ENCODE measurements around the gene ATG7.

Gene ATG7

DNA sequence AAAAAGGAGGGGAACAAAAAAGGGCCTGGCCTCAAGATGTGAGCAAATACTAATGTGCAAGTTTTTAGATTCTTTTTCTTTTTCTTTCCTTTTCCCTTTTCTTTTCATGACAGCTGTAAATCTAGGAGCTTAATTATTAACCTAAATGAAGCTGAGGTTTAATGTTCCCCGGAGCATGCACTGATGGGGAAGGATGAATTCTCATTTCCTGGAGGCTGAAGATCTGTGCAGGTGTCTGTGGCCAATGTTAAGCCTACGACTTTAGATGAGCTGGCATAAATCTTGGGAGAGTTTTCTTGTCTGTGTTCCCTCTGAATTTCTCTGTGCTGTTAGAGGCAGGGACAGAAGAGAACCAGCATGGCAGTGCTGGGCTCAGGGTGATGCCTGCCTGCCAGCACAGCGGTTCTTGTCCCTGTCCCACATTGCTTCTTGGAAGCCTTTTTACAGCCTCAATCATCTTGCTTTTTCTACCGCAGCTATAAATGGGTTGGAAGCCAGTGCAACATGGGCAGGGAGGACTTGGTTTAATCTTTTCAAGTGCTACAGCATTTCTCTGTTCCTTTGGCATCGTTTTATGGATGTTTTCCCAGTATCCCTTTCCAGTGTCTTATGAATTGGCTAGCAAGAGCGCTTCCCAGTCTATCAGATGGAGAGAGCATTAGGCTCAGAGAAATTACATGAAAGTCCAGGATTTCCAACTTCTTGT, 119.1 kb downstream of the ATG7 start:
- Histone ChIP-seq H3K4me2 (ENCODE audit: low read depth, low read length) (no peak overlapping the region), H3K9me2 (replicated peaks; ENCODE audit: insufficient read depth, low read length) (no peaks in the 10 kb centered on the region), H3K27me3 (replicated peaks; ENCODE audit: insufficient read depth, low read length) (no peaks in the 10 kb centered on the region), H3K36me3 (replicated peaks; ENCODE audit: insufficient read depth, low read length) (no peaks in the 10 kb centered on the region), H3K4me3 (ENCODE audit: low read length) (no peak overlapping the region), H3K4me1 (ENCODE audit: low read length) (no peaks in the 10 kb centered on the region), H4K20me1 (ENCODE audit: insufficient read depth, low read length) (no peaks in the 10 kb centered on the region), H2AFZ (ENCODE audit: low read length) (no peak overlapping the region), H3K9ac (ENCODE audit: low read length) (no peak overlapping the region), H3K27ac (ENCODE audit: low read length) (no peak overlapping the region), H3K79me2 (ENCODE audit: low read length) (no peaks in the 10 kb centered on the region), H3K9me3 (replicated peaks; ENCODE audit: insufficient read depth, low read length) (no peaks in the 10 kb centered on the region), H3F3A (ENCODE audit: insufficient read depth, low read length) (no peaks in the 10 kb centered on the region)
- no peak for TF ChIP-seq CTCF (IDR thresholded peaks at IDR 0.05; ENCODE audit: low read length)
- no peak for TF ChIP-seq EZH2phosphoT487 (IDR thresholded peaks at IDR 0.05; ENCODE audit: low read length)
- TF ChIP-seq EZH2 (optimal IDR thresholded peaks at IDR 0.05; ENCODE audit: low read depth, low read length) = no peak
- no peak for DNase-seq

GRCh38 chr3:11392014-11392859, 120.0 kb downstream of the ATG7 start:
- no peak for DNase-seq

GRCh38 chr3:11392860-11393114, 120.6 kb downstream of the ATG7 start:
- H3K79me2 ChIP-seq (ENCODE audit: low read length) = no peaks in the 10 kb centered on the region
- no peaks in the 10 kb centered on the region for H3F3A ChIP-seq (ENCODE audit: insufficient read depth, low read length)
- H3K27me3 ChIP-seq (replicated peaks; ENCODE audit: insufficient read depth, low read length) = no peaks in the 10 kb centered on the region
- no peak overlapping the region for H3K4me3 ChIP-seq (ENCODE audit: low read length)
- no peak overlapping the region for H3K27ac ChIP-seq (ENCODE audit: low read length)
- no peaks in the 10 kb centered on the region for H4K20me1 ChIP-seq (ENCODE audit: insufficient read depth, low read length)
- no peaks in the 10 kb centered on the region for H3K9me2 ChIP-seq (replicated peaks; ENCODE audit: insufficient read depth, low read length)
- H3K9ac ChIP-seq (ENCODE audit: low read length) = no peak overlapping the region
- no peak for DNase-seq
- H3K9me3 ChIP-seq (replicated peaks; ENCODE audit: insufficient read depth, low read length) = no peaks in the 10 kb centered on the region
- H3K4me1 ChIP-seq (ENCODE audit: low read length) = no peaks in the 10 kb centered on the region
- TF ChIP-seq CTCF (IDR thresholded peaks at IDR 0.05; ENCODE audit: low read length) (no peak), EZH2phosphoT487 (IDR thresholded peaks at IDR 0.05; ENCODE audit: low read length) (no peak), EZH2 (optimal IDR thresholded peaks at IDR 0.05; ENCODE audit: low read depth, low read length) (no peak)
- no peak overlapping the region for H2AFZ ChIP-seq (ENCODE audit: low read length)
- H3K4me2 ChIP-seq (ENCODE audit: low read depth, low read length) = no peak overlapping the region
- no peaks in the 10 kb centered on the region for H3K36me3 ChIP-seq (replicated peaks; ENCODE audit: insufficient read depth, low read length)

More at GRCh38 chr3:11392014-11392859, 120.0 kb downstream of the ATG7 start:
- no peaks in the 10 kb centered on the region for H3F3A ChIP-seq (ENCODE audit: insufficient read depth, low read length)
- H3K4me1 ChIP-seq (ENCODE audit: low read length) = no peaks in the 10 kb centered on the region
- no peaks in the 10 kb centered on the region for H3K27me3 ChIP-seq (replicated peaks; ENCODE audit: insufficient read depth, low read length)
- H3K4me2 ChIP-seq (ENCODE audit: low read depth, low read length) = no peak overlapping the region
- no peaks in the 10 kb centered on the region for H3K36me3 ChIP-seq (replicated peaks; ENCODE audit: insufficient read depth, low read length)
- H4K20me1 ChIP-seq (ENCODE audit: insufficient read depth, low read length) = no peaks in the 10 kb centered on the region
- H3K9me2 ChIP-seq (replicated peaks; ENCODE audit: insufficient read depth, low read length) = no peaks in the 10 kb centered on the region
- no peak for TF ChIP-seq CTCF (IDR thresholded peaks at IDR 0.05; ENCODE audit: low read length)
- no peak for TF ChIP-seq EZH2phosphoT487 (IDR thresholded peaks at IDR 0.05; ENCODE audit: low read length)
- TF ChIP-seq EZH2 (optimal IDR thresholded peaks at IDR 0.05; ENCODE audit: low read depth, low read length) = no peak
- no peaks in the 10 kb centered on the region for H3K79me2 ChIP-seq (ENCODE audit: low read length)
- no peaks in the 10 kb centered on the region for H3K9me3 ChIP-seq (replicated peaks; ENCODE audit: insufficient read depth, low read length)
- no peak overlapping the region for H2AFZ ChIP-seq (ENCODE audit: low read length)
- H3K9ac ChIP-seq (ENCODE audit: low read length) = no peak overlapping the region
- no peak overlapping the region for H3K4me3 ChIP-seq (ENCODE audit: low read length)
- no peak overlapping the region for H3K27ac ChIP-seq (ENCODE audit: low read length)

Measured in MM.1S (cell line).